Measurements from ENCODE around the gene DGKI. TPM values are rescaled to one million over a fixed set of nuclear protein-coding genes. Genes with fewer than 3 reads are reported as not detected.
A peak's percentile ranks its signal among the peaks of the same experiment; 100 is the strongest.

Gene DGKI
- total RNA-seq (1 to 10 TPM in 6 of 9 donors, under 1 TPM in 3; 0.12 to 4.6 (median 1.2) TPM), polyA plus RNA-seq (under 1 TPM; 0.48 to 0.71 (median 0.71) TPM)
- long read RNA-seq, donor 1, partial matches to known transcripts: 487 of 487 reads
- long read RNA-seq, donor 1, other reads (novel, unspliced or antisense): 0 of 487 reads
- long read RNA-seq, donor 2, partial matches to known transcripts: 242 of 242 reads
- long read RNA-seq, donor 2, other reads (novel, unspliced or antisense): 0 of 242 reads
- long read RNA-seq, donor 3: 0 reads
- long read RNA-seq, donor 4, partial matches to known transcripts: 0 of 2 reads
- long read RNA-seq, donor 4, other reads (novel, unspliced or antisense): 2 of 2 reads
- long read RNA-seq, donor 5, partial matches to known transcripts: 0 of 1 reads
- long read RNA-seq, donor 5, other reads (novel, unspliced or antisense): 1 of 1 reads
- long read RNA-seq, donor 6, partial matches to known transcripts: 0 of 2 reads
- long read RNA-seq, donor 6, other reads (novel, unspliced or antisense): 2 of 2 reads
- long read RNA-seq, donor 7, partial matches to known transcripts: 209 of 209 reads
- long read RNA-seq, donor 7, other reads (novel, unspliced or antisense): 0 of 209 reads
- long read RNA-seq, donor 8, partial matches to known transcripts: 421 of 421 reads
- long read RNA-seq, donor 8, other reads (novel, unspliced or antisense): 0 of 421 reads
- long read RNA-seq, donor 9: 0 reads
- long read RNA-seq, donor 10, partial matches to known transcripts: 282 of 282 reads
- long read RNA-seq, donor 10, other reads (novel, unspliced or antisense): 0 of 282 reads

DNA sequence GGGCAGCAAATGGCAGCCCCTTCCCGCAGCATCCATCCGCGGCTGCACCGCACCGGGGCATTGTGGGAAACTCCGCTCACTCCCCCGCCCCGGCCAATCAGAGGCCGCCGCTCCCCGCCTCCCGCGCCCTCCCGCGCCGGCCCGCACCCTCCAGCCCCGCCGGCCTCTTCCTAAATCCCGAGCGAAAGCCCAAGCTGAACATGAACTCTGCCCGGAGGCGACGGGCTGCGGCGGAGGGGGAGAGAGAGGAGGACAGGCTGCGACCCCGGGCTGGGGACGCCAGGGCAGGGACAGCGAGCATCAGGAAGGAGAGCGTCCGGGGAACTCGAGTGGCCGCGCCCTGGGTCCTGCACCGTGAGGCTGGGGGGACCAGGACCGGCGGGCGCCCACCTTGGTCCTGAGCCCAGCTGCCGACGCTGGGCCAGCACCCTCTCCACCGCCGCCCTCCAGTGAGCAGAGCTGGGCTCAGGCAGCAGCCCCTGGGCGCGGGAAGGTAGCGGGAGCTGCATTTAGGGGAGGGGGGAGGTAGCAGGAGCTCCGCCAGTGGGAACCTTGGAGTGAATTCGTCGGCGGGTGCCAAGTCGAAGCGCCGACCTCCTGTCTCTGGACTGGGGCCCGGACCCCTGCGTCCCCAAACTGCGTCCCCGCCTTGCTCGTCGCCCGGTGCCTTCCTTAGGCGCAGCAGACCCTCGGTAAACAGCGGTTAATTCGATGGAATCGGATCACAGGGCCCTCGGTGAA, at the start of gene DGKI:
Gene DGKI (minus strand): TSS at position 148 of the 741 bp plus-strand sequence.
- H3K27me3 ChIP-seq: no peaks in the 10 kb centered on the region
- H3K9me3 ChIP-seq (replicated peaks in 1 of 3): no peaks in the 10 kb centered on the region
- H3K36me3 ChIP-seq (replicated peaks in 1 of 2): no peaks in the 10 kb centered on the region
- no peak within 1 kb of the TSS for H3K27ac ChIP-seq
- 5 to 12% (median 8%) methylated on average over 14 to 66 of the region's 66 CpGs for WGBS, 4 donors
- H3K4me3 ChIP-seq: peak within 1 kb of the TSS in 1 of 4 donors; percentile 49
- TF ChIP-seq, protein P1, sequence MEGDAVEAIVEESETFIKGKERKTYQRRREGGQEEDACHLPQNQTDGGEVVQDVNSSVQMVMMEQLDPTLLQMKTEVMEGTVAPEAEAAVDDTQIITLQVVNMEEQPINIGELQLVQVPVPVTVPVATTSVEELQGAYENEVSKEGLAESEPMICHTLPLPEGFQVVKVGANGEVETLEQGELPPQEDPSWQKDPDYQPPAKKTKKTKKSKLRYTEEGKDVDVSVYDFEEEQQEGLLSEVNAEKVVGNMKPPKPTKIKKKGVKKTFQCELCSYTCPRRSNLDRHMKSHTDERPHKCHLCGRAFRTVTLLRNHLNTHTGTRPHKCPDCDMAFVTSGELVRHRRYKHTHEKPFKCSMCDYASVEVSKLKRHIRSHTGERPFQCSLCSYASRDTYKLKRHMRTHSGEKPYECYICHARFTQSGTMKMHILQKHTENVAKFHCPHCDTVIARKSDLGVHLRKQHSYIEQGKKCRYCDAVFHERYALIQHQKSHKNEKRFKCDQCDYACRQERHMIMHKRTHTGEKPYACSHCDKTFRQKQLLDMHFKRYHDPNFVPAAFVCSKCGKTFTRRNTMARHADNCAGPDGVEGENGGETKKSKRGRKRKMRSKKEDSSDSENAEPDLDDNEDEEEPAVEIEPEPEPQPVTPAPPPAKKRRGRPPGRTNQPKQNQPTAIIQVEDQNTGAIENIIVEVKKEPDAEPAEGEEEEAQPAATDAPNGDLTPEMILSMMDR (IDR thresholded peaks at IDR 0.05): no peak
- TF ChIP-seq POLR2A (IDR thresholded peaks at IDR 0.05): no peak
- peaks cover 6 to 7% of the 10 kb centered on the region in 2 donors for H3K4me1 ChIP-seq (replicated peaks in 1 of 2)
- intact Hi-C loops (cut with DNase I): no loop called here
- DNase-seq: peak in 4 of 7 donors; percentile 11 to 27 (median 20)

DNA sequence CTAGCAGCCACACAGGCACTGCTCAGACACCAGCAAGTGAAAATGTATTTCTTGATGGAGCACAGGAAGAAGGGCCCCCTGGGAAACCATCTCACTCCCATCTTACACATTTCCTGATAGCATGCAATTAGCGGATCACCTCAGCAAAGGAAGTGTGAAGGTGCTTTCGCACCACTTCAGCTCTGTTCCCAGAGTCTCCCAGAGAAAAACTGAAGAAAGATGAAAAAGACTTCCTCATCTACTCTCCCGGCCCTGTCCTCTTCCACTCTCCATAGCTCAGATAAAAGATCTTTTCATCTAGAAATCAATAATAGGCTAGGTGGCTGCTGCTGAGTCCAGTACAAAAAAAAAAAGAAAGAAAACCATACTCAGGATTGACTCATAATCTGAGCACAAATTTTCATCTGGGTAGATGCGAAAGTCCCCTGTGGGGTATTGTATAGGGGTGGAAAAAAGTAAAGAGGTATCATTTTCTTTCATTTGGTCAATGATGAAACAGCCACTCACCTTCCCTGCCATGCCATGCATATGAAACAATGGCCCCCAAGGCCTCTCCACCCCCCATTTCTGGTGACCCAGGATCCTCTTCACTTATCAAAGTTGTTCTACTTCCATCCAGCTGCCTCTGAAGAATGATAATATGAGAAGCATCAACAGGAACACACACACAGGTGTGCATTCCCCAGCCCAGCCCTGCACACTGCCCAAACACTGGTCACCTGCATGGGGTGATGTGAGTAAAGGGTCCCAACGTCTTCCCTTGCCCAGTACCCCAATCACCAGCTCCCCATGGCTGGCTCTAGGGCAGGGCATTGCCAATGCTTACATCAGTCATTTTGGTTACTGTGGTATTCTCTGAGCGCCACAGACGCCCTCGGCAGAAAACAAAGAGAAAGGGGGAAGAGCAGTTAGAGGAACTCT, 48.8 kb upstream of the DGKI start:
- Histone ChIP-seq H3K27me3 (no peaks in the 10 kb centered on the region), H3K4me1 (replicated peaks in 1 of 2) (peaks cover 7 to 13% of the 10 kb centered on the region in 2 donors), H3K9me3 (replicated peaks in 1 of 3) (no peaks in the 10 kb centered on the region), H3K4me3 (no peak overlapping the region), H3K36me3 (replicated peaks in 1 of 2) (peaks cover 0 to 48% of the 10 kb centered on the region in 2 donors), H3K27ac (no peak overlapping the region)
- intact Hi-C loops (cut with DNase I): loop anchor here (5.0 to 10.0 kb wide), 2 partner anchors 81 to 238 kb away; no protein-coding TSS in a partner anchor
- no peak for TF ChIP-seq POLR2A (IDR thresholded peaks at IDR 0.05)
- TF ChIP-seq, protein P1 (IDR thresholded peaks at IDR 0.05): no peak
- DNase-seq: no peak
- WGBS, 4 donors: 74 to 83% (median 77%) methylated on average over 8 of the region's 8 CpGs

DNA sequence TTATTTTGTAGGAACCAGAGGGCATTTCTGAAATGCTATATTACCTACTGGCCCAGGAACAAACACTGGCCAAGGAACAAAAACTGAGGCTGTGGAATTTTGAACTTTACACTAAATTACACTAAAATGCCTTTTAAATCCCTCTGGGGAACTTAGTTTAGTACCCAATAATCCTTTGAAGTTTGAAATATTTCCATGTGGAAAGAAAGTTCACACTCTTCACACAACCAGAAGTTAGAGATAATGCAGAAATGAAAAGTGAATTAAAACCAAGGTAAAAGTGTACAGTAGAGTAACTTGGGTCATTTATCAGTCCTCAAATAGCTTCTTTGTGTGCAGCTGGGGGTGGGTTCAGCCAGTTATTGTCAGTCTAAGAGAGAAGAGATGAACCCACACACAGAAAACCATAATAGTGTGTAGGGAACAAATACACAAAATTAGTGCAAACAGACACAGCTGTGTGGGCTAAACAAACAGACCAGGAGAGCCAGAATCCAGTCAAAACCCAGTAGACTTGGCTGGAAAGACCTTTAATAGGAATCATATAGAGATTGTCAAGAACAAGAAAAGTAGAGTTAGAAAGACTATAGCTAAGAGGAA, 46.5 kb upstream of the DGKI start:
- H3K4me3 ChIP-seq: no peak overlapping the region
- no peak for DNase-seq
- H3K27ac ChIP-seq: no peak overlapping the region
- no peaks in the 10 kb centered on the region for H3K27me3 ChIP-seq
- H3K9me3 ChIP-seq (replicated peaks in 1 of 3): no peaks in the 10 kb centered on the region
- TF ChIP-seq POLR2A (IDR thresholded peaks at IDR 0.05): no peak
- TF ChIP-seq, protein P1 (IDR thresholded peaks at IDR 0.05): no peak
- H3K4me1 ChIP-seq (replicated peaks in 1 of 2): peaks cover 2 to 14% of the 10 kb centered on the region in 2 donors
- H3K36me3 ChIP-seq (replicated peaks in 1 of 2): peaks cover 0 to 37% of the 10 kb centered on the region in 2 donors
- intact Hi-C loops (cut with DNase I): loop anchor here (5.0 to 10.0 kb wide), 2 partner anchors 76 to 78 kb away; no protein-coding TSS in a partner anchor
